Natural killer cell (primary cell): ENCODE data around the gene CCDC146. TPM values are rescaled to one million over a fixed set of nuclear protein-coding genes. Genes with fewer than 3 reads are reported as not detected.
"Not testable (repeated sequence)": the region's sequence is repeated elsewhere in the genome, so short reads cannot be mapped to it uniquely, and the experiment has no call there.

Experiments used
- ATAC-seq, 3 donors: fragments of 150-1000 bp in 2 of 3; fragments of 200-7000 bp in 1 of 3; cut with Tn5 transposase; 1 replicate in 1 of 3; 2 replicates in 2 of 3; pipeline ENCODE4 v1.10.0; 2021; ENCODE audit warnings: mild to moderate bottlenecking in 2 of 3, moderate library complexity in 2 of 3
- DNase-seq, 2 donors: peaks; one replicate each; pipeline versions ENCODE4 v3.0.0 to v3.0.0-alpha.2; 2013 to 2021; ENCODE audit warnings: mixed read lengths in 1 of 2
- H3K27ac ChIP-seq: one replicate; pipeline ENCODE4 v1.5.1; 2013; ENCODE audit warnings: mild to moderate bottlenecking, low read length
- H3K27me3 ChIP-seq: one replicate; pipeline ENCODE4 v1.6.1; 2013; ENCODE audit warnings: low read length; ENCODE audit not compliant: control insufficient read depth, insufficient read depth
- H3K36me3 ChIP-seq: one replicate; pipeline ENCODE4 v1.6.1; 2013; ENCODE audit warnings: low read length; ENCODE audit not compliant: control insufficient read depth, insufficient read depth
- H3K4me1 ChIP-seq: one replicate; pipeline ENCODE4 v1.6.1; 2013; ENCODE audit warnings: low read length; ENCODE audit not compliant: control insufficient read depth, insufficient read depth
- H3K4me3 ChIP-seq: one replicate; pipeline ENCODE4 v1.5.1; 2013; ENCODE audit warnings: low read length
- H3K9me3 ChIP-seq: one replicate; pipeline ENCODE4 v1.6.1; 2013; ENCODE audit warnings: low read length; ENCODE audit not compliant: control insufficient read depth, insufficient read depth
- H3K27ac Mint-ChIP-seq, 2 donors: one replicate each; pipeline ENCODE4 v1.8.0; 2022; ENCODE audit warnings: mild to moderate bottlenecking in 2 of 2, mixed read lengths in 2 of 2, moderate library complexity in 1 of 2
- H3K27me3 Mint-ChIP-seq, 2 donors: one replicate each; pipeline ENCODE4 v1.8.0; 2022; ENCODE audit warnings: low read depth in 2 of 2, mixed read lengths in 2 of 2
- H3K36me3 Mint-ChIP-seq: one replicate; pipeline ENCODE4 v1.8.0; 2022; ENCODE audit warnings: mixed read lengths
- H3K4me1 Mint-ChIP-seq, 2 donors: one replicate each; pipeline ENCODE4 v1.8.0; 2022; ENCODE audit warnings: mixed read lengths in 2 of 2
- H3K4me3 Mint-ChIP-seq: one replicate; pipeline ENCODE4 v1.8.0; 2022; ENCODE audit warnings: mild to moderate bottlenecking, moderate library complexity, mixed read lengths
- H3K9me3 Mint-ChIP-seq, 2 donors: one replicate each; pipeline ENCODE4 v1.8.0; 2022; ENCODE audit warnings: mixed read lengths in 2 of 2
- CTCF ChIP-seq: fragments of 200-600 bp; IDR thresholded peaks from one replicate; pipeline ENCODE4 v1.8.0; 2022; ENCODE audit warnings: antibody characterized with exemption
- WGBS: methylation state at CpG from one replicate; pipeline ENCODE4 v1.1.7; 2013; ENCODE audit warnings: missing lambda C conversion rate; ENCODE audit not compliant: insufficient coverage; 5-methylcytosine and 5-hydroxymethylcytosine counted together
- intact Hi-C: fragments of 100-400 bp; cut with micrococcal nuclease; formaldehyde crosslinking; loops from one replicate; pipeline ENCODE4 v1.14.2; 2022
- total RNA-seq, 4 donors: library from RNA; stranded (reverse); fragments of 120-200 nt in 1 of 4; gene quantifications; one replicate each; pipeline versions ENCODE4 v1.2.3 to v1.2.4, GENCODE V29; 2013 to 2022

The CCDC146 gene
- total RNA-seq, 3 donors from 2014 or later (not counting 1 experiment from before 2014, with no cell fraction given), result 20.1 to 25.6 (median 24.0) TPM

DNA sequence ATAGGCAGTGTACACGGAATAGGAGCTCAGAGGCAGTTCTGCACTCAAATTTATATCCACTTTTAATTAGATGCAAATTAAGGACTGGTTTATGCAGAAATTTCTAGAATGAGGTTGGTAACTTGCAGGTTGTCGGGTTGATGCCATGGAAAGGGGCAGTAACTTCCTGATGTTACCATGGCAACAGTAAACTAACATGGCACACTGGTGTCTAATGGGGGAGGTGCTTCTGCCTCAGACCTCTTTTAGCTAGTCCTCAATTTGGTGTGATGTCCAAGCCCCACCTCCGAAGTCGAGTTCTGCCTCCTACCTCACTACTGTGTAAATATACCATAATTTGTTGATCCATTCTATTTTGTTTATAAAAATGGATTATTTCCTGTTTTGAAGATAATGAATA lies 52.0 kb downstream of the CCDC146 start:
- ATAC-seq, H3K36me3 Mint-ChIP-seq, H3K4me1 Mint-ChIP-seq, H3K27me3 ChIP-seq, H3K27me3 Mint-ChIP-seq, H3K4me3 Mint-ChIP-seq, intact Hi-C loops, H3K4me3 ChIP-seq, H3K27ac ChIP-seq, H3K27ac Mint-ChIP-seq, H3K9me3 ChIP-seq, DNase-seq, H3K9me3 Mint-ChIP-seq, H3K4me1 ChIP-seq, H3K36me3 ChIP-seq: not testable (repeated sequence)
- WGBS, result no CpG with 5 or more reads among the region's 4 CpGs

DNA sequence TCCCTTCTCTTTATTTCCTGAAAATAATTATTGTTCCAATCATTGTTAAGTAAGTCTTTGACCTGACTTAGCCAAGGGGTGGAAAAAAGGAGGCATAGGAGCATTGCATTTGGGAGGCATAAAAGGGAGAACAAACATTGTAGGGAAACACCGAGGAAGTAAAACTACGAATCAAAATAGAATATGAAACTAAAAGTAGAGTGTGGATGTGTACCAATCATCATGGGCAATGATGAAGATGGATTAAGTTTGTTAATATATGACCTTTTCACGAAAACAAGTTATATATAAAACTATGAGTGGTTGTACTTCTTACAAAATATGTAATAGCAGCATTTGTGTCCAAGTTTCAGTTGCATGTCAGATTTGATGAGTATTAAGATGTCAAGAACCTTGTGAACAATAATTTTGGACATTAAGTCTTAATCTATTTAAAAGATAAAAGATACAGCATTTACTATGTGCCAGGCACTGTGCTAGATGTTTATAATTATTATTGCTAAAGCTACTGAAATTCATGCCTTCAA lies 52.9 kb downstream of the CCDC146 start:
- H3K36me3 Mint-ChIP-seq, H3K4me3 Mint-ChIP-seq, H3K27ac Mint-ChIP-seq, intact Hi-C loops, H3K27me3 Mint-ChIP-seq, H3K27ac ChIP-seq, DNase-seq, H3K4me1 ChIP-seq, H3K9me3 Mint-ChIP-seq, ATAC-seq, H3K27me3 ChIP-seq, H3K4me1 Mint-ChIP-seq, H3K9me3 ChIP-seq, H3K36me3 ChIP-seq, H3K4me3 ChIP-seq: not testable (repeated sequence)
- WGBS, result no CpG with 5 or more reads among the region's 3 CpGs

DNA sequence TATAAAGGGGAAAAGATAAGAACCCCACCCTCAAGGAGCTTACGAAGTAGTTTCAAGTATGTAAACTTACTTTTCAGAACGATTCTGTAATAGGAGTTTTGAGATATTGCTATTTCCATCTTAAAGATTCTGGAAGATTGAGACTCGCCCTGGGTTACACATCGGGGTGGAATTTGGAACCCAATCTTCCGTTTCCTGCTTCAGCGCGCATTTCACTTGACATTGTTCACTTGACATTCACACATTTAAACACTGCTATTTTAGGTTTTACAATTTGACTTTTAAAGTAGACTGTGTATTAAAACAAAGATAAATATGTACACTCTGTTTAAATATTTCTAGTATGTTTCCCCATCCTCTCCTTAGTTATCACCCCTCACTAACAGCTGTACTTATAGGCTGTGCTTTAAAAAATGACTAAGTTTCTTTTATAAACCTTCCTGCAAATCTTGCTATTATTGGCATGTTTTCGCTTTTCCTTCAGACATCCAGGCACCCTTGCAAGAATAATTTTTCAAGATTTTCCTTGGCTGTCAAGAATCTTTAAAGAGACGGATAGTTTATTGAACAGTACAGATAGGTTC lies 55.0 kb downstream of the CCDC146 start:
- H3K27me3 Mint-ChIP-seq, H3K9me3 ChIP-seq, H3K4me1 Mint-ChIP-seq, H3K4me3 Mint-ChIP-seq, DNase-seq, H3K36me3 ChIP-seq, H3K9me3 Mint-ChIP-seq, H3K36me3 Mint-ChIP-seq, H3K27ac Mint-ChIP-seq, ATAC-seq, H3K27ac ChIP-seq, H3K4me1 ChIP-seq, H3K4me3 ChIP-seq, H3K27me3 ChIP-seq, intact Hi-C loops: not testable (repeated sequence)
- 96% methylated on average over 3 of the region's 9 CpGs for WGBS

- H3K27me3 ChIP-seq, intact Hi-C loops, H3K4me1 Mint-ChIP-seq, H3K9me3 ChIP-seq, H3K4me3 ChIP-seq, H3K36me3 Mint-ChIP-seq, H3K4me1 ChIP-seq, DNase-seq, H3K27me3 Mint-ChIP-seq, H3K9me3 Mint-ChIP-seq, ATAC-seq, H3K36me3 ChIP-seq, H3K27ac ChIP-seq, H3K4me3 Mint-ChIP-seq, H3K27ac Mint-ChIP-seq: not testable (repeated sequence)
Observed at GRCh38 chr7:77178024-77178423, 55.6 kb downstream of the CCDC146 start.

DNA sequence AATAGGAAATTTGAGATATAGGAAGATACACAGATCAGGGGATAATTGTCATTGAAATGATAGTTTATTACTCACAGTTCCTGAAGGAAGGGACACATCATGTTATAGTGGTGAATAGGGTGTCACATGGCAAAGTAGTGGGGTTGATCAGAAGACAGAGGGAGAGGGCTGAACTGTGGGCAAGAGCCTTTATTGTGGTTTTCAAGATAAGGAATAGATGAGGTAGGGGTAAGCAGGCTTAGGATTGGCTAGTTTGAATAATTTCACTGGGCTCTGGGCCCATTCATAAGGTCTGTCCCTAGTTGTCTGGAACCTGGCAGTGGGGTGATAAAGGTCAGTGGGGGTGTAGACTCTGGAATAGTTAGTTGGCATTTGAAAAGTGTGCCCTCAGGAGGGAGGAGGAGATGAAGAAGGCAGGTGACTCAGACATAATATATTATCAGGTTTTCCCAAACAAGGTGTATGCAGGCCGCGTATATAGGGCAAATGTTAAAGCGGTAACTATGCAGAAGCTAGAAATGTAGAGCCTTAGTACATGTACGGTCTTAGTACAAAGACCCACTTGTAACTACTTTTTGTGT lies 58.7 kb downstream of the CCDC146 start:
- peaks cover 0 to 5% of the 10 kb centered on the region in 2 donors for H3K4me1 Mint-ChIP-seq
- H3K4me1 ChIP-seq, result no peaks in the 10 kb centered on the region
- H3K27ac ChIP-seq, result no peak overlapping the region
- no peak overlapping the region for H3K4me3 Mint-ChIP-seq
- no peaks in the 10 kb centered on the region for H3K27me3 Mint-ChIP-seq
- no peak overlapping the region for H3K4me3 ChIP-seq
- H3K36me3 Mint-ChIP-seq, result no peaks in the 10 kb centered on the region
- no peak overlapping the region for H3K27ac Mint-ChIP-seq
- no peak for DNase-seq
- ATAC-seq, result no peak
- H3K9me3 Mint-ChIP-seq, result peaks cover 0 to 2% of the 10 kb centered on the region in 2 donors
- no peaks in the 10 kb centered on the region for H3K9me3 ChIP-seq
- intact Hi-C loops, result no loop called here
- no peaks in the 10 kb centered on the region for H3K27me3 ChIP-seq
- TF ChIP-seq CTCF, result no peak
- 93% methylated on average over 4 of the region's 4 CpGs for WGBS
- no peaks in the 10 kb centered on the region for H3K36me3 ChIP-seq
